Transverse colon (tissue), 4 donors: ENCODE results near the gene WDR5B.

ENCODE experiments used
- POLR2A ChIP-seq: fragments of 450-650 bp; IDR thresholded peaks from one replicate; pipeline ENCODE4 v1.6.1; 2016; ENCODE audit warnings: antibody characterized with exemption, mild to moderate bottlenecking, moderate library complexity
- POLR2AphosphoS5 ChIP-seq, 3 donors: sonication (generic); formaldehyde crosslinking; IDR thresholded peaks; one replicate each; pipeline ENCODE4 v1.6.1; 2016; ENCODE audit warnings: antibody characterized with exemption in 3 of 3
- TF ChIP-seq, protein P1 (sequence below), 5 experiments: fragments of 200-600 bp in 3 of 5; fragments of 450-650 bp in 2 of 5; sonication (generic) in 3 of 5; IDR thresholded peaks; 1 replicate in 2 of 5; 2 replicates in 3 of 5; pipeline ENCODE4 v1.5.1; 2016 to 2017; ENCODE audit warnings: antibody characterized with exemption in 5 of 5, inconsistent platforms in 3 of 5, mild to moderate bottlenecking in 2 of 5, moderate library complexity in 1 of 5

DNA sequence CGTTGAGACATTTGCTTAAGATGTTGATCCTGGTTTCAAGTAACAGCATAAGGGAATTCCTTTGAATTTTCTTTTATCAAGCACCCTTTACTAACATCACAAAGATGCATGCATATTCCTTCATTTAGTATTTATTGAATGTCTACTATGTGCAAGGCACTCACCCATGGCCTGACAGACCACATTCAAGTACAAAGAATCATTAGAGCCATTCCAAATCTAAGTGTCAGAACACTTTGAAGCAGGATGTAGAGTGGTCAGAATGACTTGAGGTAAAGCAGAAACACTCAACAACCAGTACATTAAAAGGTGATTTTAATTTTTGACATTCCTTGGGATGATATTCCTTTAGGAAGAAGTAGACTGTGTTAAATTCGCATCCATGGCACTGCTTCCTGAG, 6.0 kb upstream of the WDR5B start:
- TF ChIP-seq, protein P1, sequence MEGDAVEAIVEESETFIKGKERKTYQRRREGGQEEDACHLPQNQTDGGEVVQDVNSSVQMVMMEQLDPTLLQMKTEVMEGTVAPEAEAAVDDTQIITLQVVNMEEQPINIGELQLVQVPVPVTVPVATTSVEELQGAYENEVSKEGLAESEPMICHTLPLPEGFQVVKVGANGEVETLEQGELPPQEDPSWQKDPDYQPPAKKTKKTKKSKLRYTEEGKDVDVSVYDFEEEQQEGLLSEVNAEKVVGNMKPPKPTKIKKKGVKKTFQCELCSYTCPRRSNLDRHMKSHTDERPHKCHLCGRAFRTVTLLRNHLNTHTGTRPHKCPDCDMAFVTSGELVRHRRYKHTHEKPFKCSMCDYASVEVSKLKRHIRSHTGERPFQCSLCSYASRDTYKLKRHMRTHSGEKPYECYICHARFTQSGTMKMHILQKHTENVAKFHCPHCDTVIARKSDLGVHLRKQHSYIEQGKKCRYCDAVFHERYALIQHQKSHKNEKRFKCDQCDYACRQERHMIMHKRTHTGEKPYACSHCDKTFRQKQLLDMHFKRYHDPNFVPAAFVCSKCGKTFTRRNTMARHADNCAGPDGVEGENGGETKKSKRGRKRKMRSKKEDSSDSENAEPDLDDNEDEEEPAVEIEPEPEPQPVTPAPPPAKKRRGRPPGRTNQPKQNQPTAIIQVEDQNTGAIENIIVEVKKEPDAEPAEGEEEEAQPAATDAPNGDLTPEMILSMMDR (IDR thresholded peaks at IDR 0.05) = no peak
- TF ChIP-seq POLR2A = no peak
- TF ChIP-seq POLR2AphosphoS5 (IDR thresholded peaks at IDR 0.05) = no peak
